NCI-H2081 treated with DMSO at 0.1 percent for 48 hours (cell line): ENCODE results near the gene ZFY.
"Not testable (repeated sequence)": the region's sequence is repeated elsewhere in the genome, so short reads cannot be mapped to it uniquely, and the experiment has no call there.

Experiments
- DNase-seq: peaks from one replicate; lab custom pipeline; 2025; lab: John Stamatoyannopoulos, UW

ZFY gene

GRCh38 chrY:2973110-2973751 is 38.0 kb downstream of the ZFY start:
- no peak for DNase-seq

- no peak for DNase-seq
Measured at GRCh38 chrY:2979283-2979682, 44.1 kb downstream of the ZFY start.

GRCh38 chrY:2984491-2984890 is 49.3 kb downstream of the ZFY start:
- no peak for DNase-seq

GRCh38 chrY:2987178-2987577 is 52.0 kb downstream of the ZFY start:
- DNase-seq = not testable (repeated sequence)

GRCh38 chrY:2997369-2997768 is 62.2 kb downstream of the ZFY start:
- DNase-seq = not testable (repeated sequence)

- no peak for DNase-seq
Measured at GRCh38 chrY:3002190-3002589, 67.0 kb downstream of the ZFY start.

- DNase-seq = no peak
Measured at GRCh38 chrY:3002680-3003515, 67.7 kb downstream of the ZFY start.

- no peak for DNase-seq
Measured at GRCh38 chrY:3003516-3003830, 68.3 kb downstream of the ZFY start.

- no peak for DNase-seq
Measured at GRCh38 chrY:3003846-3004245, 68.7 kb downstream of the ZFY start.

- not testable (repeated sequence) for DNase-seq
Measured at GRCh38 chrY:3006031-3006430, 70.8 kb downstream of the ZFY start.

GRCh38 chrY:3007967-3008366 is 72.8 kb downstream of the ZFY start:
- DNase-seq = no peak

GRCh38 chrY:3012226-3012625 is 77.0 kb downstream of the ZFY start:
- no peak for DNase-seq

GRCh38 chrY:3016594-3016993 is 81.4 kb downstream of the ZFY start:
- no peak for DNase-seq

GRCh38 chrY:3018546-3018945 is 83.4 kb downstream of the ZFY start:
- DNase-seq = no peak

GRCh38 chrY:3019584-3019983 is 84.4 kb downstream of the ZFY start:
- DNase-seq = no peak

GRCh38 chrY:3021176-3021575 is 86.0 kb downstream of the ZFY start:
- no peak for DNase-seq

GRCh38 chrY:3023606-3024005 is 88.4 kb downstream of the ZFY start:
- no peak for DNase-seq

- DNase-seq = no peak
Measured at GRCh38 chrY:3025357-3025756, 90.2 kb downstream of the ZFY start.
